Measurements from ENCODE around the gene AKR7A3. TPM values are rescaled to one million over a fixed set of nuclear protein-coding genes. Genes with fewer than 3 reads are reported as not detected.

The AKR7A3 gene
- total and polyA plus RNA-seq, 9 of the 15 experiments (the other 6 are each of a cell fraction or from before 2014, with no cell fraction given), result 0.04 to 1.5 (median 0.44) TPM; not detected in 1

GRCh38 chr1:19311931-19312781, 23.6 kb upstream of the AKR7A3 start, which contains the start of the genes AKR7A2 and SLC66A1 (continued):
- TF ChIP-seq ZNF518B (CRISPR knock-in tag; IDR thresholded peaks at IDR 0.05) (no peak), MAFG (tag; conservative IDR thresholded peaks at IDR 0.05) (no peak), CUX1 (CRISPR knock-in tag; IDR thresholded peaks at IDR 0.05) (no peak), ZNF77 (CRISPR knock-in tag; IDR thresholded peaks at IDR 0.05) (no peak), KDM1A (IDR thresholded peaks at IDR 0.05) (no peak), KLF16 (IDR thresholded peaks at IDR 0.05) (no peak), MEF2D (tag; conservative IDR thresholded peaks at IDR 0.05; ENCODE audit: low read depth) (no peak), MTF1 (CRISPR knock-in tag; IDR thresholded peaks at IDR 0.05; ENCODE audit: borderline replicate concordance) (0 out of 2 replicates have a peak, but pooled peaks have one; percentile 19), SMARCC2 (IDR thresholded peaks at IDR 0.05; ENCODE audit: low read depth) (no peak; the same call in 1 of the 2 replicates)
- TF ChIP-seq, protein P1, sequence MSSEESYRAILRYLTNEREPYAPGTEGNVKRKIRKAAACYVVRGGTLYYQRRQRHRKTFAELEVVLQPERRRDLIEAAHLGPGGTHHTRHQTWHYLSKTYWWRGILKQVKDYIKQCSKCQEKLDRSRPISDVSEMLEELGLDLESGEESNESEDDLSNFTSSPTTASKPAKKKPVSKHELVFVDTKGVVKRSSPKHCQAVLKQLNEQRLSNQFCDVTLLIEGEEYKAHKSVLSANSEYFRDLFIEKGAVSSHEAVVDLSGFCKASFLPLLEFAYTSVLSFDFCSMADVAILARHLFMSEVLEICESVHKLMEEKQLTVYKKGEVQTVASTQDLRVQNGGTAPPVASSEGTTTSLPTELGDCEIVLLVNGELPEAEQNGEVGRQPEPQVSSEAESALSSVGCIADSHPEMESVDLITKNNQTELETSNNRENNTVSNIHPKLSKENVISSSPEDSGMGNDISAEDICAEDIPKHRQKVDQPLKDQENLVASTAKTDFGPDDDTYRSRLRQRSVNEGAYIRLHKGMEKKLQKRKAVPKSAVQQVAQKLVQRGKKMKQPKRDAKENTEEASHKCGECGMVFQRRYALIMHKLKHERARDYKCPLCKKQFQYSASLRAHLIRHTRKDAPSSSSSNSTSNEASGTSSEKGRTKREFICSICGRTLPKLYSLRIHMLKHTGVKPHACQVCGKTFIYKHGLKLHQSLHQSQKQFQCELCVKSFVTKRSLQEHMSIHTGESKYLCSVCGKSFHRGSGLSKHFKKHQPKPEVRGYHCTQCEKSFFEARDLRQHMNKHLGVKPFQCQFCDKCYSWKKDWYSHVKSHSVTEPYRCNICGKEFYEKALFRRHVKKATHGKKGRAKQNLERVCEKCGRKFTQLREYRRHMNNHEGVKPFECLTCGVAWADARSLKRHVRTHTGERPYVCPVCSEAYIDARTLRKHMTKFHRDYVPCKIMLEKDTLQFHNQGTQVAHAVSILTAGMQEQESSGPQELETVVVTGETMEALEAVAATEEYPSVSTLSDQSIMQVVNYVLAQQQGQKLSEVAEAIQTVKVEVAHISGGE (CRISPR knock-in tag; IDR thresholded peaks at IDR 0.05), result peak in 1 of 3 experiments; percentile 54; a peak in 1 of 6 replicates

Data from K562 (cell line).